H1 (cell line): Measurements from ENCODE around the gene WWC2. TPM values are rescaled to one million over a fixed set of nuclear protein-coding genes. Genes with fewer than 3 reads are reported as not detected.

Experiments used
- RAD21 ChIP-seq, 2 experiments: IDR thresholded peaks in 1 of 2; conservative IDR thresholded peaks in 1 of 2; 2 replicates each; pipeline ENCODE4 v1.6.1; 2011; ENCODE audit warnings: low read depth in 2 of 2, low read length in 2 of 2, improper control_type of control experiment in 1 of 2, inconsistent platforms in 1 of 2, mild to moderate bottlenecking in 1 of 2, moderate library complexity in 1 of 2
- polyA plus RNA-seq, 7 experiments: library from polyadenylated mRNA; depleted of rRNA in 3 of 7; stranded (reverse) in 5 of 7; unstranded in 2 of 7; fragments of >200 nt in 5 of 7; fragments of 200-250 nt in 2 of 7; gene quantifications; 1 replicate in 5 of 7; 2 replicates in 1 of 7; 4 replicates in 1 of 7; pipeline versions ENCODE4 v1.2.1 to v1.2.3, GENCODE V29; 2011 to 2013; ENCODE audit warnings: missing spikeins in 2 of 7, mixed read lengths in 2 of 7
- total RNA-seq: library from RNA; stranded (reverse); fragmentation: NEBNext Ultra II Directional; extraction: Animal tissue kit (Norgen Biotek cat#: 25700); gene quantifications from 2 replicates; pipeline ENCODE4 v1.2.1, GENCODE V29; 2021

WWC2 gene
- total and polyA plus RNA-seq, 2 of the 8 experiments (the other 6 are each of a cell fraction or from before 2014, with no cell fraction given) = 17.6 to 135 TPM

GRCh38 chr4:183195534-183195933, 96.5 kb downstream of the WWC2 start (continued):
- no peak for TF ChIP-seq RAD21 (IDR thresholded peaks at IDR 0.05 in 1 of 2, conservative IDR thresholded peaks at IDR 0.05 in 1 of 2; ENCODE audit: low read depth in 2 of 2, low read length in 2 of 2)
- TF ChIP-seq, all 59 proteins: peak for 0
